ENCODE data around the gene ERMARD. TPM values are rescaled to one million over a fixed set of nuclear protein-coding genes. Genes with fewer than 3 reads are reported as not detected.

Gene ERMARD
- polyA plus RNA-seq, 1 experiment: 26.8 TPM

- CTCF ChIA-PET: interaction anchor here (2.7 to 5.8 kb wide), 3 partner anchors 13 to 700 kb away, joined by 16 to 143 read pairs (median 81); no protein-coding TSS in a partner anchor
- TF ChIP-seq CTCF (IDR thresholded peaks at IDR 0.05; ENCODE audit: low read depth, low read length): no peak
- POLR2A ChIA-PET: interaction anchor here (0.6 kb wide), 1 partner anchor 29 kb away, joined by 3 read pairs; no protein-coding TSS in a partner anchor
Observed at GRCh38 chr6:169829786-169830185, 78.4 kb downstream of the ERMARD start.

GRCh38 chr6:169830876-169831275, 79.5 kb downstream of the ERMARD start:
- no peak for DNase-seq (ENCODE audit: low read depth, low spot score)
- Histone ChIP-seq H3K9me3 (ENCODE audit: control insufficient read depth, insufficient read depth, low read length) (no peaks in the 10 kb centered on the region), H3K27ac (ENCODE audit: low read depth, low read length) (no peak overlapping the region), H3K27me3 (ENCODE audit: control insufficient read depth, insufficient read depth, low read length) (peaks cover 3% of the 10 kb centered on the region), H3K4me3 (ENCODE audit: low read depth, low read length) (no peak overlapping the region)
- no peak for TF ChIP-seq CTCF (IDR thresholded peaks at IDR 0.05; ENCODE audit: low read depth, low read length)
- CTCF ChIA-PET: interaction anchor here (0.6 to 5.8 kb wide), 20 partner anchors 9 to 875 kb away, joined by 3 to 143 read pairs (median 10); partner anchors contain the start of gene FAM120B
- POLR2A ChIA-PET: no interaction called here

More at GRCh38 chr6:169829786-169830185, 78.4 kb downstream of the ERMARD start:
- no peak for DNase-seq (ENCODE audit: low read depth, low spot score)
- no peaks in the 10 kb centered on the region for H3K9me3 ChIP-seq (ENCODE audit: control insufficient read depth, insufficient read depth, low read length)
- no peak overlapping the region for H3K27ac ChIP-seq (ENCODE audit: low read depth, low read length)
- H3K4me3 ChIP-seq (ENCODE audit: low read depth, low read length): no peak overlapping the region
- peaks cover 3% of the 10 kb centered on the region for H3K27me3 ChIP-seq (ENCODE audit: control insufficient read depth, insufficient read depth, low read length)

Other genes starting within 250 kb of the ERMARD start
- gene WDR27, start 49.6 kb upstream of the ERMARD start, polyA plus RNA-seq (2011; rRNA removed): 20.0 and 20.5 TPM in 2 replicates
- gene C6orf120, start 49.5 kb upstream of the ERMARD start, polyA plus RNA-seq (2011; rRNA removed): 32.8 and 35.9 TPM in 2 replicates
- 21.6 and 25.9 TPM in 2 replicates for gene PHF10, start 27.1 kb upstream of the ERMARD start, polyA plus RNA-seq (2011; rRNA removed)
- gene DYNLT2, start 50 bp upstream of the ERMARD start, polyA plus RNA-seq (2011; rRNA removed): 0.46 and 0.64 TPM in 2 replicates

Data from AG04450 (cell line).